SIG-M5 treated with dmso at 0.1 percent for 504 hours (cell line): Measurements from ENCODE around the gene CASP7.

ENCODE experiments used
- DNase-seq: peaks from one replicate; lab custom pipeline; 2025; ENCODE audit not compliant: unreplicated experiment; lab: John Stamatoyannopoulos, UW

Gene CASP7

DNA sequence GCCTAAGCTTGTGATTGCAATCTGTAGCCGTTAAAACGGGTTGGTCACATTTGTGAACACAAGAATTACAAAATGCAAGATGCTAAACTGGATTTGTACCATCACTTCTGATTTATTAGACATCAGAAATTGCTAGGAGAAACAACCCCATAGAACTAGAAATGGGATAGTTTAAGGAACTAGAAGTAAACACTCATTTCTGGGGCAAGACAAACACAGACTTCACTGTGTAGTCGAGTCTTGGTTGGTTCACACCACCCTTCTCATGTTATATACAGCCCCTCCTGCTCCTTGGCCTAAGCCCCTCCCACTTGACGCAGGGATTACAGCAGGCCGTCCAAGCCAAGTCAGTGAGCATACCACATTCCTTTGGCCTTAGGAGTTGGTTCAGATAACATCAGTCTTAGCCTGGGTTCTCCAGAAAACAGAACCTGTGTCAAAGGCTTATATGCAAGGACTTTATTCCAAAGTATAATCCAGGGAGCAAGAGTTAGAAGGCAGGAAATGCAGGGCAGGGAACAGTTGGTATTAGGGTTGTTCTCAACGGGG lies 13.8 kb upstream of the CASP7 start:
- DNase-seq, result peak; percentile 32

DNA sequence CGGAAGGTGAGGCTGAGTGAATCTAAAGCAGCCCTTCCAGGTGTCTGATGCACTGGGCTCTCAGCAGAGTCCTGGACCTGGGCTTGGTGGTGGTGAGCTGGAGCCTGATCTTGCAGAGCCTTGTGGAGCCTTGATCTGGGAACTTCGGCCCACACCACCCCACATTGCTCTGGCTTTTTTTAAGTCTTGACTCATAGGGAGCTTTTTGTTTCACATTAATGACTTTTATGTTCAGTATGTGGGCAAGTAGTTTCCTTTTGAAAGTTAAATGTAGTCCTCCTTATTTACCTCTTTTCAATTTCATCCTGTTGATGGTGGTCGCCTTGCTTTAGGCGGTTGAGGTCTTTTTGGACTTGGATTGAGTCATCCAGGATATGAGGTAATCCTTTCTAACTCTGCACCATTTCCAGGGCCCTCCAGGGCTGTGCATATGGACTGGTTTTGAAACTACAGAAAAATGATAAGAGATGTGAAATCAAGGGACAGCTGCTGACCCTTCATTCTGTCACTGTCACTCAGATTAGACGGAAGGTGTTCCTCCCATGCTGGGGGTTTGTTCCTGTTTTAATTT lies 12.9 kb upstream of the CASP7 start:
- peak; percentile 37 for DNase-seq

DNA sequence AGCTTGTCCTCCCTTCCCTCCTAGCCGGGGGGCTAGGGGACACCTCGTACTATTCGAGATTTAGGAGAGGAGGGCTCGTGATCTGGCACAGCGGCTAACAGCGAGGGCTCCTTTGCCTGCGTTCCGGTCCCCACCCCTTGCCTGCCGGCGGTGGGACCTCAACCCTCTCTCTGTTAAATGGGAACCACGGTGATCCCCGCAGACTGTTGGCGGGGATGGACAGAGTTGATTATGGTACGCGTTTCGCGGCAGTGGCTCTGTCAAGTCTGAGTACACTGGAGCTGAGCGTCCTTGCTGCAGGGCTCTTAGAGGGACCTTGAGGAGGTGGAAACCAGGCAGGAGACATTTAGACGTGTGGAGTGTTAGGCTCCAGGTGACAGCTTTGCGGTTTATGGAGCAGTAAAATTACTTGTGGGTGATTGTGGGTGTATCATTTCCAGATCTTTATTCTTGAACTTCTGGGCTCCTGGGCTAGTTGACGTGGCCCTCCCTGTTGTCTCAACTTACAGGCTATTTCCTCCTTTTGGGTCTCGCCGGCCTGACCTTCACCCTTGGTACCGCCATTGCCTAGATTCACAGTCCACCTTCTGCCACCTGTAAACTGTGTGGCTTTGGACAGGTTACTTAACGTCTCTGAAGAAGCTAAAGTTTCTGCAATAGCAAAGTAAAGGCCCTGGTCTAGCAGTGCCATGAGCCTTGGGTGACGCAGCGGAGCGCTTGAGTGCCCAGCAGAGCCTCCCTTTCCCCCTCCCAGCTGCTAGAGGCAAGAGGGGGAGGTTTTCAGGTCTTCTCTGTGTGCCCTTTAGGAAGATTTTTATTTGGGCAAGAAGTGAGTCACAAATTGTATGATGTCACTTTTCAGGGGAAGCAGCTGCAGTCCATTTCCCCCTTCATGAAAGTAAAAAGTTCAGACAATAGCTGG lies 739 bp downstream of the CASP7 start:
- DNase-seq, result peak; percentile 79

DNA sequence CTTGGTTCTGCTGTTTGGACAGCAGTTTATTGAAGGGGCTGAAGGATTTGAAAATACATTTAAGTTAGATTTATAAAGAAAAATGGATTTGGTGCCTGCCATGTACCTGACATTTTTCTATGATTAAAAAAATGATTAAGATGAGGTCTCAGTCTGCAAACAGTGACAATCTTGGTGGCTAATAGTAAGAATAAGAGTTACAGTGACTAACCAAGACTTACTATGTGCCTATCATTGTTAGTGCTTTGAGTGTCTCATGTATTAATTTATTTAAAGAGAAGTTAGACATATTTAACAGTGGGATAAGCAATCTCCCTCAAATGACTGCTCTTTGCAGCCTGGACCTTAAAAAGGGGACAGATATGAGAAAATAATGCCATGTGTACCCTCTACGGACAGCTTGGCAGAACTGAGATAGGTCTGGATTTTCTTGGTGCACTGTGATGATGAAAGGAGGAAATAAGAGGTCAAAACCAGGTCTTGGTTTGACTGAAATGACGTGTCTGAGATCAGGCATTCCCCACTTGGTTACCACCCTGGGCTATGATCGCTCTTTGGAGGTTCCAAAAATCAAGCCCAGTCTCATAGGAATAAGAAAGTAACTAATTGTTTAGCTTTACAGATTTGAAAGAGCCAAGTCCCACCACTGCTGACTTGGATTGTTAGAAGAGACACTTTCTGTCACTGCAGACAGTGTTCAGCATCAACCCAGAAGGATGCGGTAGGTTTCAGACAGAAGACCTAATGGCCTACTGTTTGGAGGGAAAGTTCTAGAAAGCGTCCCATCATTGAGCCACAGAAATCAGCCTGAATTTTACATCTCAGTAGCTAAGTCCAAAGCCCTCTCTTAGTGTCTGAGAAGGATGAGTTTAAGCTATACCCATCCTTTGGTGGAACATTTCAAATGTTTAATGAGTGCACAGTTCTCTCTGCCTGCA lies 2.1 kb downstream of the CASP7 start:
- no peak for DNase-seq

DNA sequence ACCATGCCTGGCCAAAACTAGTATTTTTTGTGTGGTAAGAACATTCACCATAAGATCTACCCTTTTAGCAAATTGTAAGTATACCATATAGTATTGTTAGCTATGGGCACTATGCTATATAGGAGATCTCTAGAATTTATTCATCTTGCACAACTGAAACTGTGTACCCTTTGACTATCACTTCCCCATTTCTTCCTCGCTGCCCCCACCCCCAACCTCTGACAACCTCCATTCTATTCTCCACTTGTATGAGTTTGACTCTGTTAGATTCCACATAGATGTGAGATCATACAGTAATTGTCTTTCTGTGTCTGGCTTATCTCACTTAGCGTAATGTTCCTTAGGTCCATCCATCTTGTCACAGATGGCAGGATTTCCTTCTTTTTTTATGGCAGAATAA lies 3.6 kb downstream of the CASP7 start:
- peak; percentile 71 for DNase-seq

DNA sequence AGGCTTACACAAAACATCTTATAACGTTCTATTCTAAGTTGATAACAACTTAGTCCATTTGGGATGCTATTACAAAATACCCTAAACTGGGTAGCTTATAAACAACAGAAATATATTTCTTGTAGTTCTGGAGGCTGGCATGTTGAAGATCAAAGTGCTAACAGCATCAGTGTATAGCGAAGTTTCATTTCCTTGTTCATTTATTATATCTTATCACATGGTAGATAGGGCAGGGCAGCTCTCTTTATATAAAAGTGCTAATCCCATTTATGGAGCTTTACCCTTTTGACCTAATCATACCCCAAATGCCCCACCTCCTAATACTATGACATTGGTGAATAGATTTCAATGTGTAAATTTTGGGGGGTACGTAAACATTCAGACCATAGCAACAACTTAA lies 6.3 kb downstream of the CASP7 start:
- no peak for DNase-seq

DNA sequence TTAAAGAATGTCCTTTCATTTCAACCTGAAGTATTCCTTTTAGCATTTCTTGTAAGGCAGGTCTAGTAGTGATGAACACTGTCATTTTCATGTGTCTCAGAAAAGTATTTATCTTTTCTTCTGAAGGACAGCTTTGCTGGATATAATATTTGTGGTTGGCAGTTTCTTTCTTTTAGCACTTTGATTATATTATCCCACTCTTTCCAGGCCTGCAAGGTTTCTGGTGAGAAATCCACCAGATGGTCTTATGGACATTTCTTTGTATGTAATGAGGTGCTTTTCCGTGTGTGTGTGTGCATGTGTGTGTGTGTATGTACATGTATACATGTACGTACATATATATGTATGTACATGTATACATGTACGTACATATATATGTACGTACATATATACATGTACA lies 7.3 kb downstream of the CASP7 start:
- DNase-seq, result no peak

DNA sequence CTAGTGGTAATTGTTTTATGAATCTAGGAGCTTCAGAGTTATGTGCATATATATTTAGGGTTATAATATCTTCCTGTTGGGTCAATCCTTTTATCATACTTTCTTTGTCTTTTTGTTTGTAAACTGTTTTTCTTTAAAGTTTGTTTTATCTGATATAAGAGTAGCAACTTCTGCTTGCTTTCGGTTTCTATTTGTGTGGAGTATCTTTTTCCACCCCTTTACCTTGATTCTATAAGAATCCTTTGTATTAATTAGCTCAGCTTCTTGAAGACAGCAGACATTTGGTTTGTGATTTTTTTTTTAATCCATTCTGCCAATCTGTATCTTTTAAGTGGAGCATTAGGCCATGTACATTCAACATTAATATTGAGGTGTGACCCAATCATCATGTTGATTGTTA lies 9.3 kb downstream of the CASP7 start:
- DNase-seq, result no peak

DNA sequence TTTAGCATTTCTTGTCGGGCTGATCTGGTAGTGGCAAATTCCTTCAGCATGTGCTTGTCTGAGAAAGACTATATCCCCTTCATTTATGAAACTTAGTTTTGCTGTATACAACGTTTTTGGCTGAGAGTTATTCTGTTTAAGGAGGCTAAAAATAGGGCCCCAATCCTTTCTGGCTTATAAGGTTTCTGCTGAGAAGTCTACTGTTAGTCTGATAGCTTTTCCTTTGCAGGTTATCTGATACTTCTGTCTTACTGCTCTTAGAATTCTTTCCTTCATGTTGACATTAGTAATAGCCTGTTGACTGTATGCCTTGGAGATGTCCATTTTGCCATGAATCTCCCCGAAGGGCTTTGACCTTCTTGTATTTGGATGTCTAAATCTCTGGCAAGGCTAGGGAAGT lies 9.9 kb downstream of the CASP7 start:
- DNase-seq, result no peak

DNA sequence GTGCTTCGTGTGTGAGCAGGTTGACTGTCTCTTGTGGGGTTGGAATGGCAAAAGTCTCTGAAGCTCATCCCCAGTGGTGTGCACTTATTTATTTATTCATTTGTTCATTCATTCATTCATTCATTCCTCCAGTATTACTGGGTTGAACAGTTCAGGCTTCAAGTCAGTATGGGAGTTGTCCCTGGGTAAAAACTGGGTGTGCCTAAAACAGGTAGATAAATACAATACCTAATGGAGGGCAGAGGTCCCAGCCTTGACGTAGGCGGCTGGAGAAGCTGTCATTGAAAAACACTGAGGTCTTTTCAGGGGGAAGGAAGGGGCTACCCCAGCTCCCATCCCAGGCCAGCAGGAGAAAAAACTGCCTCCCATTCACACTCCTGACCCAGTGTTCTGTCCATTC lies 11.0 kb downstream of the CASP7 start:
- no peak for DNase-seq

DNA sequence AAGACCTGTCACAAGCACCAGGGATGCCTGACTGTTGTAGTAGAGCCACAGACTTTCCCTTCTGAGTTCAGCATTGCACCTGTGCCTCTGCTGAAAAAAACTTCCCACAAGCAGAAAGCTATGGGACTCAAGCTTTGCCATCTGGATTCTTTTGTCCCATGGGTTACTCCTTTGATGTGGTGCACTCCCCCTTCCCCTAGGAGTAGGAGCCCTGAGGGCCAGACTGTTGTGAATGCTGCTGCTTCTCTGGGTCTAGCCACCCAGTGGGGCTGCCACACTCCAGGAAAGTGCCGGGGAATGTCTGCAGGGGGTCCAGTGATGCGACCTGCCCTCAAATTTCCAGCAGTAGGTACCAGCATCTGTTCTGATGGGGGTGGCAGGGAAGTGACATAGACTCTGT lies 11.7 kb downstream of the CASP7 start:
- DNase-seq, result no peak

DNA sequence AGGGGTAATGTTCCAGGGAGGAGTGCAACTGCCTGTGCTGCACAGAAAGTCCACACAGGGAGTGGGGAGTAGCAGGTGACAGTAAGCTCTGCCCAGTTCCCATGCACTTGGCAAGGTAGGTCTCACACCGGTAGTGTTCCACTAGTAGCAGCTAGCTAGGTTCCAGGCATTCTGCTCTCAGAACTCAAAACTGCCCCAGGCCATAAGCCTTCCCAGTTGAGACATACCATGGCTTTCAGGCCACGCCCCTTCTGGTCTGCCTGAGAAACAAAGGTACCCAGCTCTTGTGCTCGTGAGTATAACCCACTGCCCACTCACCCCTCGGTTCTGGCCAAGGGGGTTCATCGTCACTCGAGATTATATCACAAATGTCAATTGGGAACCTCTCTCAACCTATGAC lies 12.6 kb downstream of the CASP7 start:
- DNase-seq, result no peak

DNA sequence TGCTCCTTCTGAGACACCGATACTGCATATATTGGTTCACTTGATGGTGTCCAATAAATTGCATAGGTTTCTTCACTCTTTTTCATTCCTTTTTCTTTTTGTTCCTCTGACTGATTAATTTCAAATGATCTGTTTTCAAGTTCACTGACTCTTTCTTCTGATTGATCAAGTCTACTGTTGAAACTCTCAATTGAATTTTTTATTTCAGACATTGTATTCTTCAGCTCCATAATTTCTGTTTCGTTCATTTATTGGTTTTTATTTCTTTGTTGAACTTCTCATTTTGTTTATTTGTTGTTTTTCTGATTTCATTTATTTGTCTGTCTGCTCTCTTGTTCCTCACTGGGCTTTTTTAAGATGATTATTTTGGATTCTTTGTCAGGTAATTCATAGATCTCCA lies 13.6 kb downstream of the CASP7 start:
- no peak for DNase-seq

DNA sequence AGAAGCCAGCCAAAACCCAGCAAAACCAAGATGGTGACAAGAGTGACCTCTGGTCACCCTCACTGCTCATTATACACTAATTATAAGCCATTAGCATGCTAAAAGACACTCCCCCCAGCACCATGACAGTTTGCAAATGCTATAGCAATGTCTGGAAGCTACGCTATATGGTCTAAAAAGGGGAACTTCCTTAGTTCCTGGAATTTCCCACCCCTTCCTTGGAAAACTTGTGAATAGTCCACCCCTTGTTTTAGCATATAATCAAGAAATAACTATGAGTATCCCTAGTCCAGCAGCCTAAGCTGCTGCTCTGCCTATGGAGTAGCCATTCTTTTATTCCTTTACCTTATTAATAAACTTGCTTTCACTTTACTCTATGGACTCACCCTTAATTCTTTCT lies 16.0 kb downstream of the CASP7 start:
- no peak for DNase-seq

DNA sequence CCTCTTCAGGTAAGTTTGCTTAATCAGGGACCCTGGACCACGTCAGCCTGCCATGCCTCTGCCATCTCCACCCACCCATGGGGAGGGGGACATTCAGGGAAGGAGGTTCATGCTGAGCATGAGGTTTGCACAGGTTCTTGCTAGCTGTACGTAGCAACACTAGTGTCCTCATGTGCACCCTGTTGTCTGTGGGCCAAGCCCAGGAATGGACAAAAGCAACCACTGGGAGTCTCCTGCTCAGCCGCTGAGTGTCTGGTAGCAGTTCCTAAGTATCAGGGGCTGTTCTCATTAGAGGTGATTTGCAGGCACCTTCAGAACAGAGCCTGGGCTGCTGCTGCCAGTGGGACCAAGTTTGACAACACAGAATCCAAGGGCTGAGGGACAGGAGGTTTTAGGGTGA lies 17.9 kb downstream of the CASP7 start:
- no peak for DNase-seq

DNA sequence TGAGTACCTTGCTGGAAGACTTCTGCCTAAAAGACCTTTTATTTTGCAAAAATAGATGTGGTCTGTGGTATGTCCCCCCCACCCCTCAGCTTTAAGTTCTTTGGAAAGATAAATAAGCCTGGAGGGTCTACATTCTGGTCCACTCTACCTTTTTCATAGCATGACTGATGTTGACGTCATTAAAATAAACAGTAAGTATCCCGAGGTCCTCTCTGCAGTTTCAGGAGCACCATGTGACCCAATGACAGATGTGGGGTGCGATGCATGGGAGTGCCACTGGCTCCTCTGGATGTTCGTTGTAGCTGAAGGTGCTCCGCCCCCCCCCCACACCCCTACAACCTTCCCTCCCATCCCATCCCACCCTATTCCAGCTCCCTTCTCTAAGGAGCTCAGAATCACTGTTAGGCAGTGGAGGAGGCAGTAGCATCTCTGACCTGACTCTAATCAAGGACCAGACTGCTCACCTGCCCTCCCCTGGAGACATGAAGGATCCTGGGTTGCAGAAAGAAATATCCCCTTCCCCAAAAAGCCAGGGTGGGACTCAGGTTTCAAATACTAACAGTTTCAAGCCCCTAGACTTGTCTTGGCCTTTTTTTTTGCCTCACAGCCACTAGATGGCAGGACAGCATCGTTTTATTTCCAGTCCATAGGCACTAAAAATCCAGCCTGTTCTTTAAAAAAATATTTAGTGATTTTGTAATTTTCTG lies 25.1 kb downstream of the CASP7 start:
- DNase-seq, result peak; percentile 14

DNA sequence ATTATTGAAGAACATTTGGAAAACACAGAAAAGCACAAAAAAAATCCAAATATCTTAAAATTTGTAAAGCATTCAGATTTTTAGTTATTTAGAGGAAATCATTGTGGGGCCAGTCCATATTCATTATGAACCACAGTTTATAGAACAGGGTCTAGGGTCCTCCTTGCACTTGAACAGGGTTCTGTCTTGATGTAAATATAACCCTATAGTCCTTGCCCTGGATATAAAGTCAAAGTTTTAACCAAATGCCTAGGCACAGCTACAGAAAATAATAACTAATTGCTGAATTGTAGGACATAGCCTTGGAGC lies 25.6 kb downstream of the CASP7 start:
- no peak for DNase-seq

DNA sequence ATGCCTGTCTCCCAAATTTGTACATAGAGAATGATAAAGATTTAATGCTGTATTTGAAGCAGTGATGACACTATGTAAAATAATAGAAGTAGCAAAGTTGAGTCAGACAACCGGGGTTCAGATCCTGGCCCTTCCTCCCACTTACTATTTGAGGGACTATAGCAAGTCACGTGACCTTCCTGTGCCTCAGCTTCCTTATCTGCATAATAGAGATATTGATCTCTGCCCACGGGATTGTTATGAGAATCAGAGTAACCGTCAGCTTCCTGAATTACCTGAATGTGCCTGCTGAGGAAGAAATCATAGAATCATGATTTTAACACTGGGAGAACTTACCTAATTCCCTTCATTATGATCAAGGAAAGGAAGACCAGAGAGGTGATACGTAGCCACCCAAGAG lies 26.9 kb downstream of the CASP7 start:
- DNase-seq, result no peak

DNA sequence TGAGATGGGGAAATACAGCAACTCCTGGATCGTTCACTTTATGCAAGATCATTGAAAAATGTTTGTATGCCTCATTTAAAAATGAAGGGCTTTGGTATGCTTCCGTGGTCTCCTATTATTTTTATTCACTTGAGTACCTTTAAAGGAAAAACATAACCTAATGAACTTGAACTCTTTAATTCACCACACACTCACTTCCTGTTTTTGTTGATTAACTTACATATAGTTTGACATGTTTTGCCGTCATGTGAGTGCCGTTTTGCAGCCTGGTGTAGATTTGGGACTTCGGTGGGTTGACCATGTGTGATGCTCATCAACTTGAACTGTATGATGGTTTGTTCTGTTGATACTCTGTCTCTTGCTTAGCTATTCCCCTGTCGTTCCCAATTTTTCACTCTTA lies 28.9 kb downstream of the CASP7 start:
- DNase-seq, result no peak

DNA sequence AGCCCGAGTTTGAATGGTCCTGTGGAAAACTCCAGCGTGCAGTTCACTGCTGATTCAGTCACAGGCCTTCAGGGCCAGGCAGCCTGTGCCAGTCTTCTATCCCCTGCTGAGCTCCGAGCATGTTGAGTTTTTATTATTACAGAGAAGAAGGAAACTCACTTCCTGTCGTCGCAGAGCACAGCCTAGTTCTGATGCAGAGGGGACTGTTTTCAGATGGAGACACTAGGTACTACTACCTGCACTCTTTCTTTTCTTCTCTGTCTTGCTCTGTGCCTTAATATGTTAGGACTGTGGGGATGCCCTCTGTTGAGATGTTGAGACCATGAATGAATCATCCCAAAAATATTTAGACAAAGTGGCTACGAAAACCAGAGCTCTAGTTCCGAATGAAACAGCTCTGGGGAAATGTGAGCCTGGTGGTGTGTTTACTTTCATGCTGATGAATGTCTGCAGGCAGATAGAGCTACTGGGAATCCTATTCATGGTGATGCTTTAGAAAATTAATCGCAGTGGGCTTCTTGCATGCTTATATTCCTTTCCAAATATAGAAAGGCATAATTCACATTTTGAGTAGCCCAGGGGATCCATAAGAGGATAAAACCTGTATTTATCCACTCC lies 29.6 kb downstream of the CASP7 start:
- no peak for DNase-seq

DNA sequence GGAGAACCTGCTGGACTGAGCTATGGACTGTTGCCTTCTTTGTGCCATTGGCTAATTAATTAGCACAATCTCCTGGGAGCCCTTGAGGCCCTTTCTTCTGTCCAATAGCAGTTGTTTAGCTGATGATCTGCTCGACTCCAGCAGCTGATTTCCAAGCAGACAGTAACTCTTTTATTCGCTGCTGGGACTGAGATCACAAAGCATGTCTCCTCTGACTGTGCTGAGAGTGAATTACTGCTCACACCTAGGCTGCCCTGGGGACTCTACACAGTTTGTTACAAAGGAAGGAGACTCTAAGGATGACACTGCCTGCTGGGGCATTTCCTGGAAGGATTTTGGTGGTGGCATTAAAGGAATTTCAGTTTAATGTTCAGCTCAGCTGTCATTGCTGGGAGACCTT lies 31.4 kb downstream of the CASP7 start:
- DNase-seq, result no peak
